NCI-H1092 (cell line): ENCODE data around the gene RAD51.

Experiments used
- DNase-seq: peaks from one replicate; lab custom pipeline; 2025; lab: John Stamatoyannopoulos, UW

The RAD51 gene

GRCh38 chr15:40762919-40763800 lies 68.2 kb downstream of the RAD51 start:
- peak; percentile 34 for DNase-seq

GRCh38 chr15:40763801-40764628 lies 69.0 kb downstream of the RAD51 start, which contains the start of gene GCHFR:
Gene GCHFR (plus strand): TSS chr15:40764068. CDS start chr15:40764181, 113 bp downstream.
- DNase-seq = no peak

- no peak for DNase-seq
Observed at GRCh38 chr15:40764629-40765103, 69.7 kb downstream of the RAD51 start.

- no peak for DNase-seq
Observed at GRCh38 chr15:40766194-40766815, 71.3 kb downstream of the RAD51 start.

GRCh38 chr15:40766906-40767837 lies 72.2 kb downstream of the RAD51 start:
- no peak for DNase-seq

GRCh38 chr15:40767838-40768500 lies 73.0 kb downstream of the RAD51 start:
- no peak for DNase-seq

- no peak for DNase-seq
Observed at GRCh38 chr15:40768521-40769273, 73.7 kb downstream of the RAD51 start.

GRCh38 chr15:40769274-40770146 lies 74.5 kb downstream of the RAD51 start, which contains the start of gene C15orf62:
Gene C15orf62 (plus strand): TSS chr15:40769980. CDS start chr15:40770496, 516 bp downstream.
- DNase-seq = peak; percentile 21

- no peak for DNase-seq
Observed at GRCh38 chr15:40770147-40770721, 75.3 kb downstream of the RAD51 start.

GRCh38 chr15:40771242-40771641 lies 76.3 kb downstream of the RAD51 start:
- no peak for DNase-seq

GRCh38 chr15:40772014-40772413 lies 77.0 kb downstream of the RAD51 start:
- no peak for DNase-seq

GRCh38 chr15:40773496-40773895 lies 78.5 kb downstream of the RAD51 start:
- DNase-seq = no peak

GRCh38 chr15:40773902-40774301 lies 78.9 kb downstream of the RAD51 start:
- no peak for DNase-seq

- DNase-seq = no peak
Observed at GRCh38 chr15:40775007-40775406, 80.0 kb downstream of the RAD51 start.

- DNase-seq = no peak
Observed at GRCh38 chr15:40775740-40776536, 81.0 kb downstream of the RAD51 start.

- no peak for DNase-seq
Observed at GRCh38 chr15:40776537-40777141, 81.7 kb downstream of the RAD51 start.
